GM06990 (cell line): ENCODE measurements around the gene KDM8.

Experiments used
- DNase-seq: peaks from one replicate; pipeline ENCODE4 v3.0.0-alpha.2; 2011; ENCODE audit not compliant: insufficient read length; ENCODE audit errors: extremely low read depth
- H3K27me3 ChIP-seq: replicated peaks from 2 replicates; pipeline ENCODE4 v1.6.0; 2011; ENCODE audit warnings: low read length; ENCODE audit not compliant: control insufficient read depth, insufficient read depth
- H3K36me3 ChIP-seq: 2 replicates; pipeline ENCODE4 v1.5.1; 2011; ENCODE audit warnings: low read length; ENCODE audit not compliant: control insufficient read depth, insufficient read depth
- H3K4me3 ChIP-seq: replicated peaks from 2 replicates; pipeline ENCODE4 v1.5.1; 2011; ENCODE audit warnings: low read depth, mild to moderate bottlenecking, control low read depth, low read length
- TF ChIP-seq, protein P1 (sequence below): IDR thresholded peaks from 2 replicates; pipeline ENCODE4 v1.5.1; 2011; ENCODE audit warnings: low read length, control low read depth, mild to moderate bottlenecking, inconsistent platforms; ENCODE audit not compliant: insufficient read depth, poor library complexity, severe bottlenecking

The KDM8 gene

DNA sequence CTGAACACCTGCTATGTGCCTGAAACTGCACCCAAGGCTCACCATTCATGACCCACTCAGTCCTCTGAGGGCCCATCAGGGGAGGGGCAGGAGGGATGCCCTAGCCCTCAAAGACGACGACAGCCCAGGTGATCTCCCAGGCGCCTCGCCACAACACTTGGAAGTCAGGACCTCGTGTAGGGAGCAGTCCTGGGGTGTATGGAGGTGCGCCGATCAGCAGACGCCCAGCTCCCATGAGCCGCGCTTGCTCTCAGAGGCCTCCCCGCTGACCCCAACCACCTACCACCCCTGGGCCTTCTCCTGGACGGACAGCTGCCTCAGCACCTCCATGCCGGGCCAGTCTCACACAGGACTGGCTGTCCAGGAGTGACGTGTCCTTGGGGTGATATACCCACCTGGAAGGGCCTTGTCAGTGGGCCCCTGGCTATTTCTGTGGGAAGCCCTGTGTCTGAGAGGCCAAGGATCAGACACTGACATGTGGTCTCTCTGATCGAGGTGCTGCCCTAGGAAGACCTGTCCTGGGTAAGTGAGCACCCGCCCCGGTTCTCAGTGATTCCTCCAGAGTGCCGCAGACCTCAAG is 26.7 kb downstream of the KDM8 start:
- Histone ChIP-seq H3K27me3 (no peaks in the 10 kb centered on the region), H3K36me3 (peaks cover 6% of the 10 kb centered on the region), H3K4me3 (no peak overlapping the region)
- no peak for DNase-seq
- TF ChIP-seq, protein P1, sequence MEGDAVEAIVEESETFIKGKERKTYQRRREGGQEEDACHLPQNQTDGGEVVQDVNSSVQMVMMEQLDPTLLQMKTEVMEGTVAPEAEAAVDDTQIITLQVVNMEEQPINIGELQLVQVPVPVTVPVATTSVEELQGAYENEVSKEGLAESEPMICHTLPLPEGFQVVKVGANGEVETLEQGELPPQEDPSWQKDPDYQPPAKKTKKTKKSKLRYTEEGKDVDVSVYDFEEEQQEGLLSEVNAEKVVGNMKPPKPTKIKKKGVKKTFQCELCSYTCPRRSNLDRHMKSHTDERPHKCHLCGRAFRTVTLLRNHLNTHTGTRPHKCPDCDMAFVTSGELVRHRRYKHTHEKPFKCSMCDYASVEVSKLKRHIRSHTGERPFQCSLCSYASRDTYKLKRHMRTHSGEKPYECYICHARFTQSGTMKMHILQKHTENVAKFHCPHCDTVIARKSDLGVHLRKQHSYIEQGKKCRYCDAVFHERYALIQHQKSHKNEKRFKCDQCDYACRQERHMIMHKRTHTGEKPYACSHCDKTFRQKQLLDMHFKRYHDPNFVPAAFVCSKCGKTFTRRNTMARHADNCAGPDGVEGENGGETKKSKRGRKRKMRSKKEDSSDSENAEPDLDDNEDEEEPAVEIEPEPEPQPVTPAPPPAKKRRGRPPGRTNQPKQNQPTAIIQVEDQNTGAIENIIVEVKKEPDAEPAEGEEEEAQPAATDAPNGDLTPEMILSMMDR, result no peak

DNA sequence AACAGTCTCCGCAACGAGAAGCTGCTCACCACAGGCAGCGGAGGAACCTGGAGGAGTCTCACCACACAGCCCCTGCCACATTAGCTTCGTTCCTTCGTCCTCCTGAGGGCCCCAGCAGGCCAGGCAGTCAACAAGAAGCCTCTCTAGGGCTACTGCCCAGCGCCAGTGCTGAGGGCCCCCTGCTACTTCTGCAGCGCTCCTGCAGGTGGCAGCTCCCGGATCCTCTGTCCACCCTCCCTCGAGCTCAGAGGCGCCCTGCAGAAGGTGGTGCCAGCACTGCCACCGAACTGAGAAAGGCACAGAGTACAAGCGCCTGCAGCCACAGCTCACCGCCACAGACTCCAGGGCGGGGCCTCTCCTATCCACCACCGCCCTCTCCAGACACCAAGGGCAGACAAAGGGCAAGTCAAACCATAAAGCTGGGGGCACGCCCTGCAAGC is 27.3 kb downstream of the KDM8 start:
- DNase-seq, result no peak
- Histone ChIP-seq H3K36me3 (peaks cover 6% of the 10 kb centered on the region), H3K4me3 (no peak overlapping the region), H3K27me3 (no peaks in the 10 kb centered on the region)
- TF ChIP-seq, protein P1, result no peak

DNA sequence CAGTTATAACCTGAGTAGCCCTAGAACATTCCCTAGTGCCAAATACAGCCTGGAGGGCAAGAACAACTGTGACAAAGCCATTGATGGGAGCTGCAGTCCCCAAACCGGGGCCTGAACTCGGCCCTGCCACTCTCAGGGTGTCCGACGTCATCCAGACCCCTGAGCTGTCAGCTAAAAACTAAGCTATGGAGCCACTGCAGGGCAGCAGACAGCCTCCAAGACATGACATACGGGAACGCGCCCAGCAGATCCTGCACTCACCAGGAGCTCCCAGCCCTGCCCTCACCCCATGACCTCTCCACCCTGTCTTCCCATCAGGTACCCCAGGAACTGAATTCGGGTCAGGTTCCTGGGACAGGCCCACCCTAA is 28.4 kb downstream of the KDM8 start:
- no peak for DNase-seq
- Histone ChIP-seq H3K4me3 (no peak overlapping the region), H3K36me3 (peaks cover 6% of the 10 kb centered on the region), H3K27me3 (no peaks in the 10 kb centered on the region)
- TF ChIP-seq, protein P1, result no peak

DNA sequence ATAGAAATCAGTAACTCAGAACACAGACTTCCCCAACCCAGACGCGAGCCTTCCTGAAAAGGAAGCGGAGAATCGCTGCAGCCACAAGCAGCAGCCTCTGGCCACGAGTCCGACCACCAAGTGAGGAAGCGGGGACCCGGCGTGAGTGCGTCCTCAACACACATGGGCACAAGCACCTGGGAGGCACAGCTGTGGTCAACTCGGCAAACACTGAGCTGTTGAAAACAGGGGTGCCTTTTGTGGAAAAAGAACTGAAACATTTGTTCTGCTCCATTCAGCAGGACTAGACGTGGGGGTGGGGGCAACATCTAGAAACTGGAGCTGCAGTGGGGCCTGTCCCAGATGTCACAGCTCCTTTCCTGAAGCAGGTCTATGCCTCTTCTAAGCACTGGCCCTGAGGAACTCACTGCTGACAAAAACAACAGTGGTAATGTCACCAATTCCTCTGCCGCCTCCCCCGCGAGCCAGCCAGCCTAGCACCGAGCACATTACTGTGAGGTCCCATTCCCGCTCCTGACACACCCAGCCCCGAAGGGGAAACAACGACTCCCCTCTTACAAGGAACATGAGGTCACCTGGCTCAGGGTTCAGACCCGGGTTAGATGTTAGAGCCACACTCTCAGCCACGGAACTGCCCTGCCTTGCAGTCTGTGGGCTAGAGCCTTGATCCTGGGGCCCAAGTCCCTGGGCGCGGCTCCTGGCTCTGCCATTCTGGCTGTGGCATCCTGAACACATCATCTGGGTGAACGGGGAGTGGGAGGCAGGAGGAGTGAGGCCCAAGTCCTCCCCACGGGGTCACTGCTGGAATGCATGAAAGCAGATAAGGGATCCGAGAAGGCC is 29.0 kb downstream of the KDM8 start:
- no peak overlapping the region for H3K4me3 ChIP-seq

DNA sequence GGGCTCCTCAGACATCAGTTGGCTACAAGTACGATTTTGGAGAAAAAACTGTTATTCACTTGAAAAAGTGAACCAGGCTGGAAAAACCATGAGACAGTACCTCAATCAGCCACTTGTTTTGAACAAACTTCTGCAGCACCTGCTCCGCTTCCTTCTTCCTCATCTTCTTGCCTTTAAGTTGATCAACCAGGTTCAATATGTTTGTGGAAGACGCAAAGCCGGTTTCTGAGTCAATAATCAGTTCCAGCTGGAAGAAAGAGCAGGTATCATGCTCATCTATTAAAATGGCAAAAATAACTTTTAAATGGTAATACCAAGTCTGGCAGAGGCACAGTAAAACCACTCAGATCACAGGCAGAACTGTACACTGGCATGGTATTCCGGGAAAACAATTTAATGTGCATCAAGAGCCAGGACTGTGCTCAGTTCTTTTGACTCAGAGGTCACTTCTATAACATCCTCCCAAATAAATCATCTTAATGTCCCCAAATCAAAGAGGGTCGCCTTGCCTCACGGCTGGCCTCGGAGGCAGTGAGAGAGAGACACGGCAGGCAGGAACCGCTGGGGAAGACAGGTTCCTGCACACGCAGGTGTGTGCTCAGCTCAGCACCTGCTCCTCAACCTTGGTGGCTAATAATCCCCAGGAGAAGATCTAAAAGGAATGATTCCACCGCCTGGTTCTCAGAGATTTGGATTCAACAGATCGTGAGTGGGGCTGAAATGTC is 29.7 kb downstream of the KDM8 start:
- DNase-seq, result no peak

More for the DNA sequence above, 29.0 kb downstream of the KDM8 start:
- TF ChIP-seq, protein P1, result no peak
- peaks cover 5% of the 10 kb centered on the region for H3K36me3 ChIP-seq
- peak; percentile 58 for DNase-seq
- H3K27me3 ChIP-seq, result no peaks in the 10 kb centered on the region

More for the DNA sequence above, 29.7 kb downstream of the KDM8 start:
- TF ChIP-seq, protein P1, result no peak
- Histone ChIP-seq H3K36me3 (peaks cover 5% of the 10 kb centered on the region), H3K4me3 (no peak overlapping the region), H3K27me3 (no peaks in the 10 kb centered on the region)
